ENCODE results near the gene PRR20A. TPM values are rescaled to one million over a fixed set of nuclear protein-coding genes. Genes with fewer than 3 reads are reported as not detected.
A peak's percentile ranks its signal among the peaks of the same experiment; 100 is the strongest.
"Not testable (repeated sequence)": the region's sequence is repeated elsewhere in the genome, so short reads cannot be mapped to it uniquely, and the experiment has no call there.

The PRR20A gene
- total RNA-seq (not detected), polyA plus RNA-seq (not detected), total RNA-seq (0 reads per million in 6 experiments)

DNA sequence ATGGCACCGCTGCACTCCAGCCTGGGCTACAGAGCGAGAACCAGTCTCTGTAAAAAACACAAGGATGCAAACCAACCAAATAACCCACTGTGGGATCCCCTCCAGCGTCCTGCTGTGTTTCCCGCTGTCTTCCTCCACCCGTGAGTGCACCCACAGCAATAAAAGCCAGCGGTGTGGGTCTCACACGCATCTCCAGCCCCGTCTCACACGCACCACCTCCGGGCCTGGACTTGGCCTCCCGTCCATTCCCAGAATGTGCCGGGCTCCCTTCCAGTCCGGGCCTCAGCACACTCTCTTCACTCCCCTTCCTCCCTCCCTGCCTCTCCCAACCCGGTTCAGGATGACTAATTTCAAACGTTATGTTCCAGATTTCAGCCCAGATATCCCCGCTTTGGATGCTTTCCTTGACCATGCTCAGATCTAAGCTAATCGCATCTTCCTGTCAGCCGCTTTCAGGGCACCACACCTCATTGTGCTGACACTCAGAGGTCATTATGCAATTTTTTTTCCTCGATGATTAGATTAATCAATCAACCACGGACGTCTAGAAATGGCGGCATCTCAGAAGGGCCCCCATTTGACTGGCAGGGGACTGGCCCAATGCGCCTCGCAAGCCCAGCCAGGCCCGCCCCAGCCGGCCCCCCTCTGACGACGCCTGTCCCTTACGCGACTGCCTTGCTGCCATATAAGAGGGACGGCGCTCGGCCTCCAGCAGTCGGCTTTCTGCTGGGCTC is at the start of gene PRR20A:
PRR20A (plus strand) TSS at position 684 of the 734 bp plus-strand sequence. CDS start 387 bp downstream, outside the sequence.
- H3K36me3 Mint-ChIP-seq, POLR2A ChIA-PET, H3K27ac Mint-ChIP-seq, H3K27me3 Mint-ChIP-seq, H3K4me3 Mint-ChIP-seq, ATAC-seq, H3K4me1 Mint-ChIP-seq, DNase-seq, H3K9me3 Mint-ChIP-seq: not testable (repeated sequence)

DNA sequence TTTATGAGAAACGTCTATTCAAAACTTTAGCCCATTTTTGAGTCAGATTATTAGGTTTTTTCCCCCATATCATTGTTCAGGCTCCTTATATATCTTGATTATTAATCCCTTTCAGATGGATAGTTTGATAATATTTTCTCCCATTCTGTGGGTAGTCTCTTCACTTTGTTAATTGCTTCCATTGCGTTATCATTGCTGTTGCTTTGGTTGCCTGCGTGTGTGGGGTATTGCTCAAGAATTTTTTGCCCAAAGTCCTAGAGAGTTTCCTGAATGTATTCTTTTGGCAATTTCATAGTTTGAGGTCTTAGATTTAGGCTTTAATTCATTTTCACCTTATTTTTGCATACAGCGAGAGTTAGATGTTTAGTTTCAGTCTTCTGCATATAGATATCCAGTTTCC is 25.8 kb upstream of the PRR20A start:
- POLR2A ChIA-PET: no interaction called here
- ATAC-seq: no peak
- H3K9me3 Mint-ChIP-seq: peaks cover 4 to 49% (median 20%) of the 10 kb centered on the region in 9 donors
- no peak for DNase-seq
- H3K27ac Mint-ChIP-seq: no peak overlapping the region
- no peak overlapping the region for H3K4me3 Mint-ChIP-seq
- H3K36me3 Mint-ChIP-seq: peaks cover 0 to 6% (median 0%) of the 10 kb centered on the region in 3 donors
- no peaks in the 10 kb centered on the region for H3K4me1 Mint-ChIP-seq
- H3K27me3 Mint-ChIP-seq: no peaks in the 10 kb centered on the region

GRCh38 chr13:57123681-57124080 is 17.0 kb upstream of the PRR20A start:
- no peak overlapping the region for H3K4me3 Mint-ChIP-seq
- ATAC-seq (no peak), DNase-seq (no peak)
- H3K36me3 Mint-ChIP-seq: peaks cover 0 to 4% (median 0%) of the 10 kb centered on the region in 3 donors
- H3K9me3 Mint-ChIP-seq: peaks cover 0 to 11% (median 4%) of the 10 kb centered on the region in 9 donors
- no peak overlapping the region for H3K27ac Mint-ChIP-seq
- POLR2A ChIA-PET: no interaction called here
- H3K27me3 Mint-ChIP-seq: no peaks in the 10 kb centered on the region
- H3K4me1 Mint-ChIP-seq: no peaks in the 10 kb centered on the region

DNA sequence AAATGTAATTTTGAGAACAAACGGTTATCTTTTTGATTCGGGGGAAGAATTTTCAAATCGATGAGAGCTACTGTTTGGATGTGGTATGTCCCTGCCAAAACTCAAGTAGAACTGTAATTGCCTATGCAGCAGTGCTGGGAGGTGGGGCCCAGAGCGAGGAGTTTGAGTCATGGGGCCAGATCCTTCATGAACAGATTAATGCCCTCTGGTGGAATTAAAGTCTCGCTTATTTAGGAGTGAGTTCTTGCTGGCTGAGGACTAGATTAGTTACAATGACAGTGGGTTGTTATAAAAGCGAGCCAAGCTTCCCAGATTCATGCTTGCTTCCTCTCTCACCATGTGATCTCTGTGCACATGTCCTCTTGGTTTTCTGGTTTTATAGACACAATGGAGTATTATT is 11.8 kb upstream of the PRR20A start:
- H3K27me3 Mint-ChIP-seq: no peaks in the 10 kb centered on the region
- H3K36me3 Mint-ChIP-seq: no peaks in the 10 kb centered on the region
- peaks cover 0 to 19% (median 2%) of the 10 kb centered on the region in 9 donors for H3K9me3 Mint-ChIP-seq

GRCh38 chr13:57136093-57136492 is 4.6 kb upstream of the PRR20A start:
- POLR2A ChIA-PET: no interaction called here
- H3K4me3 Mint-ChIP-seq: peak overlapping the region in 1 of 10 donors; percentile 24
- DNase-seq (no peak), ATAC-seq (no peak)
- no peaks in the 10 kb centered on the region for H3K4me1 Mint-ChIP-seq
- H3K27me3 Mint-ChIP-seq: no peaks in the 10 kb centered on the region
- no peak overlapping the region for H3K27ac Mint-ChIP-seq
- peaks cover 0 to 9% (median 3%) of the 10 kb centered on the region in 9 donors for H3K9me3 Mint-ChIP-seq
- H3K36me3 Mint-ChIP-seq: no peaks in the 10 kb centered on the region

More for the DNA sequence above, 11.8 kb upstream of the PRR20A start:
- DNase-seq (no peak), ATAC-seq (no peak)
- H3K4me1 Mint-ChIP-seq: no peaks in the 10 kb centered on the region
- POLR2A ChIA-PET: no interaction called here
- H3K4me3 Mint-ChIP-seq: no peak overlapping the region
- no peak overlapping the region for H3K27ac Mint-ChIP-seq

DNA sequence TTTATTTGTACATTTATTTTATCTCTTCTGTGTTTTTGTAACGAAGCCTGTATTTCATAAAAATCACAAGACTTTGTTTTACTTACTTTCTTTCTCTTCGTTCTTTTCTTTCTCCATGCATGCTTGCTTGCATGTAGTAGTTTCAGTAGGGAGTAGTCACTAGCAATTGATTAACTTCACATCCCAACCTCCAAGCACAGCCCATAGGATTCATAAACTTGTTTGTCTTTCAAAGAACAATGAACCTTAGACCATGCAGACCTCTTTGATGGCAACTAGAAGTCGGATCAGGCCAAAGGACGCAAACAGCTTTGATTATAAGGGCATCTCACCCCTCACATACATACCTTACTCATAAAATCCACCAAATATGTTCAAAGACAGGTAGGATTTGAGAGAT is 3.1 kb upstream of the PRR20A start:
- peaks cover 0 to 9% (median 3%) of the 10 kb centered on the region in 9 donors for H3K9me3 Mint-ChIP-seq
- ATAC-seq: no peak
- H3K4me3 Mint-ChIP-seq: no peak overlapping the region
- H3K27me3 Mint-ChIP-seq: no peaks in the 10 kb centered on the region
- DNase-seq: no peak
- H3K27ac Mint-ChIP-seq: no peak overlapping the region
- H3K36me3 Mint-ChIP-seq: no peaks in the 10 kb centered on the region
- H3K4me1 Mint-ChIP-seq: no peaks in the 10 kb centered on the region
- POLR2A ChIA-PET: no interaction called here

DNA sequence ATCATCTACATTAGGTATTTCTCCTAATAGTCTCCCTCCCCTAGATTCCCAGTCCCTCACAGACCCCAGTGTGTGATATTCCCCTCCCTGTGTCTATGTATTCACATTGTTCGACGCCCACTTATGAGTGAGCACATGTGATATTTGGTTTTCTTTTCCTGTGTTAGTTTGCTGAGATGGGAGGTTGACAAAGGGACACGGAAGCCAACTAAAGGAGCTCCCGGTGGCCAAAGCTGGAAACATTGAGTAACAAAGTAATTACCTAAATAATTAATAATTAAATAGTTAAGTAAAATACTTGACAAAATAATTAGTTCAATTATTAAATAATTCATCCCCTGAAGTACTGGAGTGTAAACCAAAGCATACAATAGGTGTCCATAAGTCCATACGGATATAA is 1.7 kb upstream of the PRR20A start:
- Mint-ChIP-seq H3K27me3 (no peaks in the 10 kb centered on the region), H3K27ac (no peak overlapping the region), H3K36me3 (no peaks in the 10 kb centered on the region), H3K9me3 (peaks cover 0 to 9% (median 0%) of the 10 kb centered on the region in 9 donors), H3K4me1 (no peaks in the 10 kb centered on the region), H3K4me3 (no peak overlapping the region)
- no peak for ATAC-seq
- DNase-seq: no peak
- POLR2A ChIA-PET: no interaction called here

- H3K27ac Mint-ChIP-seq, POLR2A ChIA-PET, H3K9me3 Mint-ChIP-seq, H3K4me1 Mint-ChIP-seq, H3K27me3 Mint-ChIP-seq, ATAC-seq, DNase-seq, H3K4me3 Mint-ChIP-seq, H3K36me3 Mint-ChIP-seq: not testable (repeated sequence)
Observed at GRCh38 chr13:57139781-57140180, 937 bp upstream of the PRR20A start.

DNA sequence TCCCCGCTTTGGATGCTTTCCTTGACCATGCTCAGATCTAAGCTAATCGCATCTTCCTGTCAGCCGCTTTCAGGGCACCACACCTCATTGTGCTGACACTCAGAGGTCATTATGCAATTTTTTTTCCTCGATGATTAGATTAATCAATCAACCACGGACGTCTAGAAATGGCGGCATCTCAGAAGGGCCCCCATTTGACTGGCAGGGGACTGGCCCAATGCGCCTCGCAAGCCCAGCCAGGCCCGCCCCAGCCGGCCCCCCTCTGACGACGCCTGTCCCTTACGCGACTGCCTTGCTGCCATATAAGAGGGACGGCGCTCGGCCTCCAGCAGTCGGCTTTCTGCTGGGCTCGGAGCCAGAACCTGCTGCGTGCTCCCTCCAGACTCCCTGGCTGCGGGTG is 6.5 kb downstream of the PRR20A start, which contains the start of gene PRR20B:
PRR20B (plus strand) TSS at position 301 of the 400 bp plus-strand sequence. CDS start 387 bp downstream, outside the sequence.
- DNase-seq, ATAC-seq, H3K9me3 Mint-ChIP-seq, H3K36me3 Mint-ChIP-seq, POLR2A ChIA-PET, H3K4me3 Mint-ChIP-seq, H3K27me3 Mint-ChIP-seq, H3K4me1 Mint-ChIP-seq, H3K27ac Mint-ChIP-seq: not testable (repeated sequence)

DNA sequence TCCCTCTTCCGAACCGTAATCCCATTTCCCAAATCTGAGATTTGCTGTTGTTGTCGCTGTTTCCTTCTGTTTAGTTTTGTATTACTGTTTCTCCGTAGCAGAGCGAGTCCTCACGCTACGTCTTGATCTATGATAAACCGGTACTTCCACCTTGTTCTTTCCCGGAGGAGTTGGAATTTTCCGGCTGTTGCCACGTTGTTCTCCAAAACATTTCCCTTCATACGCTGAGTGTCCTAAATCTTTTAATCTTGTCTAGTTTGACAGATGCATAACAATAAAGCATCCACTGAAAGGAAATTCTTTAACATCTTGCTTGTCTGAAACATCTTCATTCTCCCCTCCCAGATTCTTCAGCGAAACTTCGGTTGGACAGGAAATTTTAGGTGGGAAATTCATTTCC is 7.4 kb downstream of the PRR20A start:
- POLR2A ChIA-PET, H3K27ac Mint-ChIP-seq, H3K4me3 Mint-ChIP-seq, H3K36me3 Mint-ChIP-seq, ATAC-seq, H3K9me3 Mint-ChIP-seq, H3K4me1 Mint-ChIP-seq, H3K27me3 Mint-ChIP-seq, DNase-seq: not testable (repeated sequence)

GRCh38 chr13:57153761-57154160 is 13.0 kb downstream of the PRR20A start, which contains the start of gene PRR20C:
Gene PRR20C (plus strand): TSS chr13:57154061. CDS start chr13:57154448, 387 bp downstream.
- DNase-seq, H3K27me3 Mint-ChIP-seq, H3K9me3 Mint-ChIP-seq, ATAC-seq, H3K27ac Mint-ChIP-seq, H3K36me3 Mint-ChIP-seq, POLR2A ChIA-PET, H3K4me3 Mint-ChIP-seq, H3K4me1 Mint-ChIP-seq: not testable (repeated sequence)

DNA sequence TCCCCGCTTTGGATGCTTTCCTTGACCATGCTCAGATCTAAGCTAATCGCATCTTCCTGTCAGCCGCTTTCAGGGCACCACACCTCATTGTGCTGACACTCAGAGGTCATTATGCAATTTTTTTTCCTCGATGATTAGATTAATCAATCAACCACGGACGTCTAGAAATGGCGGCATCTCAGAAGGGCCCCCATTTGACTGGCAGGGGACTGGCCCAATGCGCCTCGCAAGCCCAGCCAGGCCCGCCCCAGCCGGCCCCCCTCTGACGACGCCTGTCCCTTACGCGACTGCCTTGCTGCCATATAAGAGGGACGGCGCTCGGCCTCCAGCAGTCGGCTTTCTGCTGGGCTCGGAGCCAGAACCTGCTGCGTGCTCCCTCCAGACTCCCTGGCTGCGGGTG is 19.6 kb downstream of the PRR20A start, which contains the start of gene PRR20D:
PRR20D (plus strand) TSS at position 301 of the 400 bp plus-strand sequence. CDS start 387 bp downstream, outside the sequence.
- H3K9me3 Mint-ChIP-seq, DNase-seq, H3K36me3 Mint-ChIP-seq, POLR2A ChIA-PET, H3K4me3 Mint-ChIP-seq, H3K27me3 Mint-ChIP-seq, H3K4me1 Mint-ChIP-seq, H3K27ac Mint-ChIP-seq, ATAC-seq: not testable (repeated sequence)

DNA sequence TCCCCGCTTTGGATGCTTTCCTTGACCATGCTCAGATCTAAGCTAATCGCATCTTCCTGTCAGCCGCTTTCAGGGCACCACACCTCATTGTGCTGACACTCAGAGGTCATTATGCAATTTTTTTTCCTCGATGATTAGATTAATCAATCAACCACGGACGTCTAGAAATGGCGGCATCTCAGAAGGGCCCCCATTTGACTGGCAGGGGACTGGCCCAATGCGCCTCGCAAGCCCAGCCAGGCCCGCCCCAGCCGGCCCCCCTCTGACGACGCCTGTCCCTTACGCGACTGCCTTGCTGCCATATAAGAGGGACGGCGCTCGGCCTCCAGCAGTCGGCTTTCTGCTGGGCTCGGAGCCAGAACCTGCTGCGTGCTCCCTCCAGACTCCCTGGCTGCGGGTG is 26.2 kb downstream of the PRR20A start, which contains the start of gene PRR20E:
PRR20E (plus strand) TSS at position 301 of the 400 bp plus-strand sequence. CDS start 387 bp downstream, outside the sequence.
- H3K9me3 Mint-ChIP-seq, POLR2A ChIA-PET: not testable (repeated sequence)

More for the DNA sequence above, 26.2 kb downstream of the PRR20A start, which contains the start of gene PRR20E:
- H3K27ac Mint-ChIP-seq, DNase-seq, H3K27me3 Mint-ChIP-seq, ATAC-seq, H3K36me3 Mint-ChIP-seq, H3K4me3 Mint-ChIP-seq, H3K4me1 Mint-ChIP-seq: not testable (repeated sequence)

Measured in naive thymus-derived CD8-positive, alpha-beta T cell (primary cell).